T-cell (primary cell): ENCODE results near the gene SLC25A11. TPM values are rescaled to one million over a fixed set of nuclear protein-coding genes. Genes with fewer than 3 reads are reported as not detected.

Experiments used
- ATAC-seq, 4 experiments: fragments of 200-7000 bp in 3 of 4; fragments of 150-1000 bp in 1 of 4; cut with Tn5 transposase; replicated peaks in 1 of 4; 1 replicate in 3 of 4; 2 replicates in 1 of 4; pipeline ENCODE4 v1.10.0; 2021; ENCODE audit warnings: moderate library complexity in 3 of 4, mild to moderate bottlenecking in 2 of 4, moderate number of reproducible peaks in 1 of 4
- CTCF ChIA-PET, 2 donors: fragments of 300-600 bp; sonication (Branson Sonifier 250); formaldehyde crosslinking; loops; one replicate each; lab custom pipeline; 2022; ENCODE audit warnings: antibody characterized with exemption in 2 of 2; lab: Charles Lee
- POLR2A ChIA-PET, 2 donors: fragments of 300-600 bp; sonication (Branson Sonifier 250); formaldehyde crosslinking; loops; one replicate each; lab custom pipeline; 2022; ENCODE audit warnings: antibody characterized with exemption in 2 of 2; lab: Charles Lee
- DNase-seq, 35 experiments: peaks; one replicate each; pipeline versions ENCODE4 v3.0.0 to v3.0.0-alpha.2; 2013 to 2023
- H3K27ac ChIP-seq: one replicate; pipeline ENCODE4 v1.5.1; 2013; ENCODE audit warnings: low read length
- H3K27me3 ChIP-seq, 2 experiments: replicated peaks in 1 of 2; 1 replicate in 1 of 2; 2 replicates in 1 of 2; pipeline versions ENCODE4 v1.6.1 to v1.7.0; 2013; ENCODE audit warnings: low read length in 1 of 2, mixed read lengths in 1 of 2; ENCODE audit not compliant: control insufficient read depth in 2 of 2, insufficient read depth in 2 of 2; ENCODE audit errors: extremely low read depth in 1 of 2
- H3K36me3 ChIP-seq, 2 donors: 1 replicate in 1 of 2; 2 replicates in 1 of 2; pipeline versions ENCODE4 v1.6.1 to v1.7.0; 2013; ENCODE audit warnings: low read length in 1 of 2; ENCODE audit not compliant: control insufficient read depth in 2 of 2, insufficient read depth in 1 of 2; ENCODE audit errors: extremely low read depth in 1 of 2
- H3K4me1 ChIP-seq, 2 experiments: 1 replicate in 1 of 2; 2 replicates in 1 of 2; pipeline versions ENCODE4 v1.6.1 to v1.7.0; 2013; ENCODE audit warnings: low read length in 2 of 2, mixed read lengths in 1 of 2; ENCODE audit not compliant: insufficient read depth in 2 of 2, control insufficient read depth in 1 of 2; ENCODE audit errors: extremely low read depth in 1 of 2
- H3K4me3 ChIP-seq, 2 donors: 1 replicate in 1 of 2; 2 replicates in 1 of 2; pipeline versions ENCODE4 v1.5.1 to v1.7.0; 2013; ENCODE audit warnings: mild to moderate bottlenecking in 2 of 2, low read length in 1 of 2, moderate library complexity in 1 of 2; ENCODE audit not compliant: control insufficient read depth in 1 of 2; ENCODE audit errors: extremely low read depth in 1 of 2
- H3K9me3 ChIP-seq: 2 replicates; pipeline ENCODE4 v1.7.0; 2013
- H3K27ac Mint-ChIP-seq, 2 donors: one replicate each; pipeline ENCODE4 v1.8.0; 2020 to 2021; ENCODE audit warnings: mild to moderate bottlenecking in 2 of 2, mixed read lengths in 2 of 2
- H3K27me3 Mint-ChIP-seq, 2 donors: one replicate each; pipeline ENCODE4 v1.8.0; 2021 to 2022; ENCODE audit warnings: mixed read lengths in 2 of 2
- H3K36me3 Mint-ChIP-seq: one replicate; pipeline ENCODE4 v1.8.0; 2021; ENCODE audit warnings: mixed read lengths
- H3K4me1 Mint-ChIP-seq, 3 donors: one replicate each; pipeline ENCODE4 v1.8.0; 2020 to 2022; ENCODE audit warnings: mixed read lengths in 3 of 3, mild to moderate bottlenecking in 1 of 3
- H3K4me3 Mint-ChIP-seq, 3 donors: one replicate each; pipeline ENCODE4 v1.8.0; 2020 to 2022; ENCODE audit warnings: mild to moderate bottlenecking in 3 of 3, mixed read lengths in 3 of 3, moderate library complexity in 3 of 3
- H3K9me3 Mint-ChIP-seq, 3 donors: one replicate each; pipeline ENCODE4 v1.8.0; 2020 to 2022; ENCODE audit warnings: mixed read lengths in 3 of 3
- WGBS: methylation state at CpG from one replicate; pipeline ENCODE4 v1.1.5; 2013; ENCODE audit warnings: missing lambda C conversion rate; ENCODE audit not compliant: insufficient coverage; 5-methylcytosine and 5-hydroxymethylcytosine counted together
- total RNA-seq, 35 experiments: library from RNA in 6 of 35; stranded (reverse) in 6 of 35; fragments of 120-200 nt in 1 of 35; gene quantifications; one replicate each; pipeline versions ENCODE4 v1.2.1 to v1.2.4 and lab custom pipeline; 2013 to 2026

Gene SLC25A11
- total RNA-seq, 5 donors from 2014 or later (not counting 1 experiment from before 2014, with no cell fraction given) = 30.9 to 51.6 (median 47.0) TPM

- ATAC-seq (no peak), DNase-seq (peak in 2 of 35 experiments; percentile 11 to 44)
- no peaks in the 10 kb centered on the region for H3K27me3 Mint-ChIP-seq
- Histone ChIP-seq H3K4me1 (peaks cover 12 to 60% of the 10 kb centered on the region in 2 experiments), H3K4me3 (peak overlapping the region; percentile 17 to 83), H3K9me3 (no peaks in the 10 kb centered on the region), H3K27ac (peak overlapping the region; percentile 47), H3K36me3 (peaks cover 0 to 11% of the 10 kb centered on the region in 2 donors), H3K27me3 (peaks cover 0 to 28% of the 10 kb centered on the region in 2 experiments)
- H3K36me3 Mint-ChIP-seq = peaks cover 10% of the 10 kb centered on the region
- H3K27ac Mint-ChIP-seq = peak overlapping the region; percentile 46 to 73
- ChIA-PET CTCF (interaction anchor here in 1 of 2 donors (1.1 kb wide), 1 partner anchor 135 kb away, joined by 4 read pairs; no protein-coding TSS in a partner anchor), POLR2A (interaction anchor here in 1 of 2 donors (0.5 to 0.7 kb wide), 2 partner anchors 8 to 66 kb away, joined by 3 read pairs; partner anchors contain the start of gene SPAG7)
- H3K9me3 Mint-ChIP-seq = no peaks in the 10 kb centered on the region
- 48% methylated on average over 37 of the region's 37 CpGs for WGBS
- peaks cover 38 to 47% (median 38%) of the 10 kb centered on the region in 3 donors for H3K4me1 Mint-ChIP-seq
- peak overlapping the region; percentile 71 to 90 (median 71) for H3K4me3 Mint-ChIP-seq
These were observed 38.7 kb downstream of the SLC25A11 start for GRCh38 chr17:4901108-4901647.

- no peaks in the 10 kb centered on the region for H3K27me3 Mint-ChIP-seq
- H3K9me3 Mint-ChIP-seq = no peaks in the 10 kb centered on the region
- POLR2A ChIA-PET = no interaction called here
- Histone ChIP-seq H3K27me3 (peaks cover 0 to 28% of the 10 kb centered on the region in 2 experiments), H3K27ac (peak overlapping the region; percentile 47), H3K36me3 (peaks cover 0 to 18% of the 10 kb centered on the region in 2 donors), H3K4me3 (peak overlapping the region; percentile 62 to 83), H3K9me3 (no peaks in the 10 kb centered on the region), H3K4me1 (peaks cover 12 to 60% of the 10 kb centered on the region in 2 experiments)
- peak overlapping the region; percentile 46 to 73 for H3K27ac Mint-ChIP-seq
- H3K36me3 Mint-ChIP-seq = peaks cover 15% of the 10 kb centered on the region
- H3K4me1 Mint-ChIP-seq = peaks cover 38 to 47% (median 38%) of the 10 kb centered on the region in 3 donors
- CTCF ChIA-PET = interaction anchor here in 1 of 2 donors (1.1 to 1.7 kb wide), 2 partner anchors 135 to 191 kb away, joined by 4 to 7 read pairs; partner anchors contain the start of gene ARRB2
- peak overlapping the region; percentile 83 to 90 (median 88) for H3K4me3 Mint-ChIP-seq
- 16% methylated on average over 62 of the region's 65 CpGs for WGBS
- ATAC-seq (peak in 3 of 4 experiments; percentile 11 to 35 (median 14)), DNase-seq (peak in 34 of 35 experiments; percentile 35 to 88 (median 73))
These were observed 39.4 kb downstream of the SLC25A11 start for GRCh38 chr17:4900231-4901107.

- 10% methylated on average over 55 of the region's 60 CpGs for WGBS
- H3K4me1 ChIP-seq = peaks cover 12 to 60% of the 10 kb centered on the region in 2 experiments
These were observed 40.3 kb downstream of the SLC25A11 start, which contains the start of gene C17orf107 for GRCh38 chr17:4899341-4900230. Gene C17orf107 (plus strand): TSS chr17:4899536. CDS start chr17:4899763, 227 bp downstream.

GRCh38 chr17:4898927-4899326, 40.9 kb downstream of the SLC25A11 start:
- Mint-ChIP-seq H3K9me3 (no peaks in the 10 kb centered on the region), H3K4me1 (peaks cover 38 to 47% (median 38%) of the 10 kb centered on the region in 3 donors), H3K36me3 (peaks cover 20% of the 10 kb centered on the region), H3K27me3 (no peaks in the 10 kb centered on the region), H3K27ac (no peak overlapping the region), H3K4me3 (peak overlapping the region; percentile 83 to 90 (median 88))
- Histone ChIP-seq H3K9me3 (no peaks in the 10 kb centered on the region), H3K4me1 (peaks cover 12 to 57% of the 10 kb centered on the region in 2 experiments), H3K27ac (no peak overlapping the region), H3K4me3 (peak overlapping the region in 1 of 2 donors; percentile 62), H3K27me3 (peaks cover 0 to 28% of the 10 kb centered on the region in 2 experiments), H3K36me3 (peaks cover 6 to 34% of the 10 kb centered on the region in 2 donors)
- DNase-seq (peak in 5 of 35 experiments; percentile 17 to 33 (median 23)), ATAC-seq (peak; percentile 1 to 11 (median 6))
- CTCF ChIA-PET = interaction anchor here in 1 of 2 donors (0.7 to 1.7 kb wide), 5 partner anchors 7 to 189 kb away, joined by 3 to 7 read pairs (median 4); partner anchors contain the start of genes ARRB2, RNF167, SLC25A11 and SPAG7
- WGBS = 29% methylated on average over 33 of the region's 34 CpGs
- POLR2A ChIA-PET = interaction anchor here (0.5 to 1.3 kb wide), 5 partner anchors 50 to 988 kb away, joined by 3 to 5 read pairs (median 4); partner anchors contain the start of genes PFN1 (in 1 of the 2), PLD2 (in 1 of the 2) and SPAG7 (in 1 of the 2)

More at GRCh38 chr17:4899341-4900230, 40.3 kb downstream of the SLC25A11 start, which contains the start of gene C17orf107:
- CTCF ChIA-PET = interaction anchor here in 1 of 2 donors (0.7 to 1.7 kb wide), 5 partner anchors 8 to 190 kb away, joined by 3 to 7 read pairs (median 4); partner anchors contain the start of genes ARRB2, RNF167, SLC25A11 and SPAG7
- Histone ChIP-seq H3K4me3 (peak within 1 kb of the TSS; percentile 62 to 83), H3K27ac (peak within 1 kb of the TSS; percentile 70), H3K9me3 (no peaks in the 10 kb centered on the region), H3K27me3 (peaks cover 0 to 28% of the 10 kb centered on the region in 2 experiments), H3K36me3 (peaks cover 6 to 27% of the 10 kb centered on the region in 2 donors)
- H3K27ac Mint-ChIP-seq = peak within 1 kb of the TSS; percentile 69 to 75
- POLR2A ChIA-PET = interaction anchor here in 1 of 2 donors (0.5 to 1.3 kb wide), 5 partner anchors 49 to 988 kb away, joined by 3 to 5 read pairs (median 4); partner anchors contain the start of genes PFN1, PLD2, SPAG7 and SPNS2
- DNase-seq (peak; percentile 73 to 98 (median 94)), ATAC-seq (peak; percentile 77 to 82 (median 80))
- H3K9me3 Mint-ChIP-seq = no peaks in the 10 kb centered on the region
- H3K36me3 Mint-ChIP-seq = peaks cover 20% of the 10 kb centered on the region
- H3K4me3 Mint-ChIP-seq = peak within 1 kb of the TSS; percentile 83 to 90 (median 88)
- H3K4me1 Mint-ChIP-seq = peaks cover 38 to 47% (median 38%) of the 10 kb centered on the region in 3 donors
- no peaks in the 10 kb centered on the region for H3K27me3 Mint-ChIP-seq

GRCh38 chr17:4898351-4898750, 41.5 kb downstream of the SLC25A11 start:
- H3K9me3 ChIP-seq = no peaks in the 10 kb centered on the region

More at GRCh38 chr17:4898351-4898750, 41.5 kb downstream of the SLC25A11 start:
- Histone ChIP-seq H3K36me3 (peaks cover 8 to 40% of the 10 kb centered on the region in 2 donors), H3K27me3 (peaks cover 0 to 28% of the 10 kb centered on the region in 2 experiments), H3K27ac (no peak overlapping the region), H3K4me1 (peaks cover 10 to 51% of the 10 kb centered on the region in 2 experiments), H3K4me3 (no peak overlapping the region)
- ATAC-seq (no peak), DNase-seq (no peak)
- CTCF ChIA-PET = interaction anchor here in 1 of 2 donors (0.6 kb wide), 1 partner anchor 11 kb away, joined by 3 read pairs; no protein-coding TSS in a partner anchor
- Mint-ChIP-seq H3K27ac (peak overlapping the region; percentile 16 to 46), H3K4me3 (peak overlapping the region; percentile 51 to 90 (median 77)), H3K9me3 (no peaks in the 10 kb centered on the region), H3K36me3 (peaks cover 20% of the 10 kb centered on the region), H3K27me3 (no peaks in the 10 kb centered on the region), H3K4me1 (peaks cover 33 to 44% (median 34%) of the 10 kb centered on the region in 3 donors)
- POLR2A ChIA-PET = interaction anchor here in 1 of 2 donors (1.3 kb wide), 1 partner anchor 69 kb away, joined by 5 read pairs; the partner anchor contains the start of gene SPAG7
- WGBS = 95% methylated on average over 4 of the region's 8 CpGs
